IMR-90 (cell line): ENCODE data around the gene MMP21. TPM values are rescaled to one million over a fixed set of nuclear protein-coding genes. Genes with fewer than 3 reads are reported as not detected.

Source experiments
- ATAC-seq: fragments of 200-7000 bp; cut with Tn5 transposase; 2 replicates; pipeline ENCODE4 v1.9.1; 2020; ENCODE audit warnings: low read depth, mild to moderate bottlenecking, moderate library complexity
- BruUV-seq: library from RNA; stranded (reverse); fragments of 400-500 nt; replicated peaks from 2 replicates; lab custom pipeline; 2021; lab: Mats Ljungman, UMichigan
- CTCF ChIA-PET: fragments of 300-600 bp; formaldehyde crosslinking; extraction: SDS; loops from one replicate; lab custom pipeline; 2021; ENCODE audit warnings: antibody characterized with exemption; lab: Yijun Ruan, JAX
- POLR2A ChIA-PET: fragments of 300-600 bp; sonication (Branson Sonifier 250); formaldehyde crosslinking; loops from one replicate; lab custom pipeline; 2022; ENCODE audit warnings: antibody characterized with exemption; ENCODE audit not compliant: unreplicated experiment; lab: Charles Lee
- DNase-seq: peaks from one replicate; pipeline ENCODE4 v3.0.0; 2013
- H2AFZ ChIP-seq: replicated peaks from 2 replicates; pipeline ENCODE3; 2013; ENCODE audit warnings: low read length, mild to moderate bottlenecking; ENCODE audit not compliant: poor library complexity
- H2AK5ac ChIP-seq: 2 replicates; pipeline ENCODE4 v1.6.1; 2013; ENCODE audit warnings: low read depth, low read length, inconsistent platforms
- H2AK9ac ChIP-seq: replicated peaks from 2 replicates; pipeline ENCODE3; 2013; ENCODE audit warnings: mild to moderate bottlenecking, low read depth, low read length, moderate library complexity; ENCODE audit not compliant: poor library complexity
- H2BK120ac ChIP-seq: 2 replicates; pipeline ENCODE4 v1.6.1; 2013; ENCODE audit warnings: low read depth, low read length, inconsistent platforms
- H2BK15ac ChIP-seq: 3 replicates; pipeline ENCODE4 v1.6.1; 2013; ENCODE audit warnings: low read depth, low read length, inconsistent platforms
- H2BK20ac ChIP-seq: 2 replicates; pipeline ENCODE4 v1.6.1; 2013; ENCODE audit warnings: low read depth, mild to moderate bottlenecking, inconsistent platforms, low read length, moderate library complexity
- H2BK5ac ChIP-seq: 2 replicates; pipeline ENCODE4 v1.6.1; 2013; ENCODE audit warnings: mild to moderate bottlenecking, low read depth, low read length, inconsistent platforms; ENCODE audit not compliant: poor library complexity, severe bottlenecking
- H3K14ac ChIP-seq: replicated peaks from 2 replicates; pipeline ENCODE4 v1.6.1; 2013; ENCODE audit warnings: low read depth, low read length, inconsistent platforms
- H3K18ac ChIP-seq: 2 replicates; pipeline ENCODE4 v1.6.1; 2013; ENCODE audit warnings: low read depth, low read length, control low read depth
- H3K23ac ChIP-seq: 2 replicates; pipeline ENCODE4 v1.6.1; 2013; ENCODE audit warnings: low read depth, low read length, inconsistent platforms
- H3K27ac ChIP-seq: 2 replicates; pipeline ENCODE4 v1.5.1; 2013; ENCODE audit warnings: mild to moderate bottlenecking, control low read depth, low read length; ENCODE audit not compliant: insufficient read depth
- H3K27me3 ChIP-seq: 2 replicates; pipeline ENCODE4 v1.6.1; 2013; ENCODE audit warnings: low read length; ENCODE audit not compliant: control insufficient read depth, insufficient read depth
- H3K36me3 ChIP-seq: 2 replicates; pipeline ENCODE4 v1.6.1; 2013; ENCODE audit warnings: low read length, mixed read lengths; ENCODE audit not compliant: control insufficient read depth, insufficient read depth
- H3K4ac ChIP-seq: 2 replicates; pipeline ENCODE4 v1.6.1; 2013; ENCODE audit warnings: low read depth, low read length, inconsistent platforms
- H3K4me1 ChIP-seq: 2 replicates; pipeline ENCODE4 v1.6.1; 2013; ENCODE audit warnings: low read length, mixed read lengths; ENCODE audit not compliant: control insufficient read depth, insufficient read depth
- H3K4me2 ChIP-seq: 2 replicates; pipeline ENCODE4 v1.6.1; 2013; ENCODE audit warnings: low read depth, mild to moderate bottlenecking, control low read depth, low read length, moderate library complexity
- H3K4me3 ChIP-seq: 2 replicates; pipeline ENCODE4 v1.5.1; 2013; ENCODE audit warnings: low read depth, mild to moderate bottlenecking, control low read depth, low read length, moderate library complexity; ENCODE audit not compliant: insufficient read depth
- H3K56ac ChIP-seq: 2 replicates; pipeline ENCODE4 v1.6.1; 2013; ENCODE audit warnings: low read length, inconsistent platforms; ENCODE audit not compliant: insufficient read depth; ENCODE audit errors: extremely low read depth
- H3K79me1 ChIP-seq, 2 experiments: 2 replicates each; pipeline ENCODE4 v1.6.1; 2013; ENCODE audit warnings: low read length in 2 of 2, inconsistent platforms in 1 of 2, low read depth in 1 of 2
- H3K9ac ChIP-seq: 2 replicates; pipeline ENCODE4 v1.6.1; 2013; ENCODE audit warnings: low read depth, low read length, control low read depth
- H3K9me1 ChIP-seq: 2 replicates; pipeline ENCODE4 v1.6.1; 2013; ENCODE audit warnings: low read length, inconsistent platforms; ENCODE audit not compliant: insufficient read depth
- H3K9me3 ChIP-seq: 2 replicates; pipeline ENCODE4 v1.6.1; 2013; ENCODE audit warnings: low read length; ENCODE audit not compliant: control insufficient read depth, insufficient read depth
- H4K20me1 ChIP-seq: 2 replicates; pipeline ENCODE4 v1.6.1; 2013; ENCODE audit warnings: low read length, inconsistent platforms; ENCODE audit not compliant: insufficient read depth
- H4K5ac ChIP-seq: 2 replicates; pipeline ENCODE4 v1.6.1; 2013; ENCODE audit warnings: mild to moderate bottlenecking, low read depth, low read length, control low read depth
- H4K8ac ChIP-seq, 2 experiments: 2 replicates each; pipeline ENCODE4 v1.6.1; 2013; ENCODE audit warnings: low read depth in 2 of 2, low read length in 2 of 2, control low read depth in 1 of 2, inconsistent platforms in 1 of 2
- H4K91ac ChIP-seq: 2 replicates; pipeline ENCODE4 v1.6.1; 2013; ENCODE audit warnings: low read depth, low read length, inconsistent platforms; ENCODE audit not compliant: insufficient read depth
- SMC3 ChIP-seq: fragments of 150-350 bp; IDR thresholded peaks from 2 replicates; pipeline ENCODE4 v1.6.1; 2016; ENCODE audit warnings: low read depth, mild to moderate bottlenecking, antibody characterized with exemption, low read length, moderate library complexity
- WGBS, 2 experiments: methylation state at CpG; one replicate each; pipeline versions ENCODE4 v1.1.5 to v1.1.7; 2013; ENCODE audit warnings: missing lambda C conversion rate in 2 of 2; ENCODE audit not compliant: insufficient read length in 1 of 2; ENCODE audit errors: extremely low coverage in 2 of 2; 5-methylcytosine and 5-hydroxymethylcytosine counted together
- dilution Hi-C: fragments of 300-500 bp; cut with HindIII; formaldehyde crosslinking; loops from one replicate; pipeline ENCODE4 v1.14.3; 2018; ENCODE audit warnings: low sequenced_read_pairs; ENCODE audit not compliant: unreplicated experiment
- in situ Hi-C: fragments of 300-500 bp; cut with MboI; formaldehyde crosslinking; loops from 3 replicates; pipeline ENCODE4 v1.14.3; 2019; ENCODE audit warnings: low sequenced_read_pairs, inconsistent platforms, mixed read lengths
- intact Hi-C: fragments of 100-400 bp; cut with micrococcal nuclease; formaldehyde crosslinking; loops from 2 replicates; pipeline ENCODE4 v1.10.0; 2022
- polyA plus RNA-seq, 3 experiments: library from polyadenylated mRNA; depleted of rRNA; stranded (reverse); fragments of >200 nt; gene quantifications; 2 replicates each; pipeline ENCODE4 v1.2.3, GENCODE V29; 2012; ENCODE audit warnings: low replicate concordance in 1 of 3
- total RNA-seq: library from RNA; depleted of rRNA; stranded (reverse); fragments of >200 nt; gene quantifications from 2 replicates; pipeline ENCODE4 v1.2.3, GENCODE V29; 2012

Gene MMP21
- total and polyA plus RNA-seq, 2 of the 4 experiments (the other 2 are of a cell fraction): not detected

GRCh38 chr10:125720002-125720382 is 55.6 kb downstream of the MMP21 start:
- H2BK5ac ChIP-seq: peak overlapping the region; percentile 64
- peaks cover 11 to 22% of the 10 kb centered on the region in 2 experiments; a peak in 3 of 4 replicates for H3K79me1 ChIP-seq
- dilution Hi-C loops: no loop called here
- H3K4ac ChIP-seq: peak overlapping the region; percentile 75
- POLR2A ChIA-PET: no interaction called here
- peak overlapping the region; percentile 75 to 94 for H4K8ac ChIP-seq
- DNase-seq (peak; percentile 3), ATAC-seq (no peak)
- H2AK9ac ChIP-seq: peak overlapping the region; percentile 93
- BruUV-seq: TSS peak; percentile 54
- 0% methylated on average over 6 of the region's 15 CpGs; no CpG with 5 or more reads in 1 of the 2 experiments for WGBS, 2 experiments
- H3K9me1 ChIP-seq: no peaks in the 10 kb centered on the region
- intact Hi-C loops: loop anchor here (5.0 kb wide), 1 partner anchor 37 kb away; no protein-coding TSS in a partner anchor
- H3K4me2 ChIP-seq: peak overlapping the region; percentile 96
- H3K9ac ChIP-seq: peak overlapping the region; percentile 100
- in situ Hi-C loops: no loop called here
- H3K36me3 ChIP-seq: peaks cover 5% of the 10 kb centered on the region
- H3K23ac ChIP-seq: peak overlapping the region; percentile 98
- no peaks in the 10 kb centered on the region for H4K20me1 ChIP-seq
- H3K18ac ChIP-seq: no peak overlapping the region
- peak overlapping the region; percentile 83 for H3K27ac ChIP-seq
- H3K27me3 ChIP-seq: no peaks in the 10 kb centered on the region
- no peak overlapping the region for H2BK120ac ChIP-seq
- peak overlapping the region; percentile 87 for H3K14ac ChIP-seq
- no peak overlapping the region for H2BK15ac ChIP-seq
- no peaks in the 10 kb centered on the region for H3K9me3 ChIP-seq
- H4K5ac ChIP-seq: peak overlapping the region; percentile 43
- peak overlapping the region; percentile 51 for H4K91ac ChIP-seq
- peak overlapping the region; percentile 90 for H3K56ac ChIP-seq
- H2AK5ac ChIP-seq: peak overlapping the region; percentile 93
- H2BK20ac ChIP-seq: no peak overlapping the region
- H3K4me3 ChIP-seq: peak overlapping the region; percentile 76
- no peaks in the 10 kb centered on the region; the same call in 1 of the 2 replicates for H3K4me1 ChIP-seq
- no peak for TF ChIP-seq SMC3
- CTCF ChIA-PET: no interaction called here
- H2AFZ ChIP-seq: peak overlapping the region; percentile 94
